Activated CD4-positive, alpha-beta T cell treated with anti-CD3 and anti-CD28 coated beads, Interleukin-2, Interleukin-6, amounts not matched to agents 100 ng/mL and 50 ng/mL, durations not matched to agents 16 hours and 8 hours (primary cell): ENCODE data around the gene LEKR1.
A peak's percentile ranks its signal among the peaks of the same experiment; 100 is the strongest.
"Not testable (repeated sequence)": the region's sequence is repeated elsewhere in the genome, so short reads cannot be mapped to it uniquely, and the experiment has no call there.

Source experiments
- DNase-seq: peaks from one replicate; pipeline ENCODE4 v3.0.0-alpha.2; 2020

LEKR1 gene

DNA sequence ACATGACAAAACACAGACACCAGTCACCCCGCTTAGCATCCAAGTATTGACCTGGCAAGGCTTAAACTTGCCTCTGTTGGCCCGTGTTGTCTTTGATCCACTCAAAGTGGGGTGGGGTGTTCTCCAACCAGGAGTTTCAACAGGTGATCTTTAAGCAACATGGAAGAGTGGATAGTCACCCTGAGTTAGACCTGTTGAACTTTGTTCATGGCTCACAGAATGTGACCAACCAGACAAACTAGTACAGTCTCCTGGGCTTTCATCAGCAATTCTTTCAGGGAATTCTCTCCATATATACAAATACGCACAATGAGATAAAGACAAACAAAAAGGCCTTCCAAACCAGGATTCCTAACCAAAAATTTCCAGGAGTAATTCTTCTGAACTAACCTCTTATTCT lies 11.9 kb downstream of the LEKR1 start:
- DNase-seq = no peak

DNA sequence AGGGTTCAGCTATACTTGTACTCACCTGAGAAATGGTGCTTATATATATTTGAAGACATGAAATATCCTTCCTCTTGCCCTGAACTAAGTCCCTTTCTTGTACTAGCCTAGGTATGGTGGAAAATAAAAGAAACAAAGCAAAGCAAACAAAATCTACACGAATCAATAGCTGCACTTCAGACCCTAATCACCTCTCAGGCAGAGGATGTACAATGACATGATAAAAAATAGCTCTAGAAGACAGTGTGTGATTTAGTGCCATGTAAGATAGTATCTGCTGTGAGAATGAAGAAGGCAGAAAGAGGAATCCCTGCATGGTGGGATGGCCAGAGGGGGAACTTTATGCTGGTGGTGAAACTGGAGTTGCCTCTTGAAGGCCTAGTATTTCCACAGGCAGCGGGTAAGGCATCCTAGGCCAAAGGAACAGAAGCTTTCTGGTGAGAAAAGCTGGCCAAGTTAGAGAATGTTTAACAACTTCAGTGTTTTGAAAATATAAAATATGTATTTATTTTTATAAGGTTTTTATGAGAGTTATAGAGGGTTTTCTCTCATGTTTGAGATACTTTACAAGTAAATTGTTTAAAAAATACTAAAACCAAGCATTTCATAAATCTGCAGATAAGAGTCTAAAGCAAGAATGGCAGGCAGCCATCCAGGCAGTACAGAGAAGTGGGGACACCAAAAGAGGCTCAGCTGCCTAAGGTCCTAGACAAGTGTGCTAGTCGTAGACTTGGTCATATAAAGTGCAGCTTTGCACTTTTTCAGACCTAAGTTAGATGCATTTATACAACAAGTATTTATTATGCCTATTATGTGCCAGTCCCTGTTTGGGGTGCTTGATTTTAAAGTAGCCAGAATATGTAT lies 14.9 kb downstream of the LEKR1 start:
- no peak for DNase-seq

DNA sequence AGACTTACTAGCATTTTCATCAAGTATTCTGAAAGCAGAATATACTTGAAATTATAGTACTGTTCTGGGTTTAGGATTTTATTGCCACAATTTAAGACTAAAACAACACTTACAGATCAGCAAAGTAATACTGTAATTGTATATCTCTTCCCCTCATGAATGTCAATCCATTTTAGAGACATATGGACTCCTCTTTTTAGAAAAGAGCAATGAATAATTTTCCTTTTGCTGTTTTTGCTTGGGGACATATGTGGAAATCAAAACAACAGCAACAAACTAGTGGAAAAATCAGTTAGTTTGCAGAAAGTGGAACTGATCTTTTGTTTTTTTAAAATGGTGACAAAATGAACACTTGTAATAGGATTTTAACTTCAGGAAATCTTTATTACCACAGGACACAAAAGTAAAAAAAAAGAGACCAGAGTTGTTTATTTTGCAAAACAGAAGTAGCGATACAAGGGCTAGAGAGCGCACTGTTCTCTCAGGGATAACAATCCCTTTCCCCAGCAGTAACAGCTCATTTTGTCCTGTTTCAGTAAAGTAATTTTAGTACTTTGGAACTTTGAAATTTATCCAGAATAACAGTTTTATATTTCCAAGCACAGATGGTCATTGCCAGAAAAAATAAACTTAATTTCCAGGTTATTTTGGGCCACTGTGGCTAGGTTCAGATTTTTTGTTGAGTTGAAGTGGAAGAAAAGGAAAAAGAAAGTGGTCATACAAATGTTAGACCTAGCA lies 17.1 kb downstream of the LEKR1 start:
- DNase-seq = no peak

DNA sequence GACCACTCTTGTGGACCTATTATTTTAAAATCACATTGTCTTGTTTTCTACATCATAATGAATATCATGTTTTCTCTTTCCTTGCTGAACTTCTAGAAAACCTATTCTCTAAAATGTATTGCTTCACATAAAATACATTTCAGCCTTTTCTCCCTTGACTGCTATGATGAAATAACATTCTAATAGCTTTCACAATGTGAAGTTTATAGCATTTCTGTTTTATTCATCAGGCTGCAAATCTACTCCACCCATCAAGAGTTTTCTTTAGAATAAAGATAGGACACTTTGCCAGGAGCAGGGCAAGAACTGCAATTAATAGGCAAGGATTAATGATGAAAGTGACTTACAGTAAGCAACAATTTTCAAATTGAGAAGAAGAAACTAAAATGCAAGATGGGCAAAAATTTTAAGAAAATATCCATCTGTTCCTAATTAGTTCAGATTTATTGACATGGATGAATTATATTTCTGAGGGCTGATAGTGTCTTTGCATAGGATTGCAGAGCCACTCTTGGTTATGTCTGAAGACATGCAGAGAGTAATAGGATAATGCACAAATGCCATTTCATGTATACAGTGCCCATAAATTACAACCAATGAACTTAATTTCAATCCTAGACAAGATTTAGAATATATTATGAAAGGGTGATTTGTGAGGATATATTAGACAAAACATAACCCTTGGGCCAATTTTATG lies 21.7 kb downstream of the LEKR1 start:
- DNase-seq = no peak

DNA sequence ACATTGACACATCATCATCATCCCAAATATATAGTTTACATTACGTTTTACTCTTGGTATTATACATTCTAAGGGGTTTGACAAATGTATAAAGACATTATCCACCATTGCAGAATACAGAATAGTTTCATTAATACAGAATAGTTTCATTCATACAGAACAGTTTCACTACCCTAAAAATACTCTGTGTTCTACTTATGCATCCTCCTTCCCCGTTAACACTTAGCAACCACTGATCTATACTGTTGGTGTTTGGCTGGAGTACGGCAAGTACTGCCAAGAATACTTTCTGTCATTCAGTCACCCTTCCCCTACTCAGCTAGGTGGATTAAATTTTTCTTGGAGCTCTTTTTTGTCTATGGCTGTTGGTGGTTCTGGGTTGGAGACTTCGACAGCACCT lies 33.4 kb downstream of the LEKR1 start:
- DNase-seq = no peak

DNA sequence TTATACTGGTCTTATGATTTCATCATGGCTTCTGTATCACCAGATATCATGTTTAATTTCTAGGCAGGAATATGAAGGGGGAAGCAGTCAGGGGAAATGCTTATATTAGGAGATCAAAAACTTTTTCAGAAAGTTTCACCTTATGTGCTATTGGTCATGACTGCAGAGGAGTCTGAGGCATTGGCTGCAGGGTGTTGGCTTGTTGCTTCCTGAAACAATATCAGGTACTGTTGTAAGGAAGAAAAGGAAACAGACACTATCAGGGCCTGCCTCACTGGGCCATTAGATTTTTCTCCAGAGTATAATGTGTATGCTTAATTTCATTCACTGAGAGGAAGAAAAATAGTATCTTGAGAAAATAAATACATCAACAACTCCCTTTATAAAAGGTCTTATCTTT lies 34.7 kb downstream of the LEKR1 start:
- DNase-seq = no peak

DNA sequence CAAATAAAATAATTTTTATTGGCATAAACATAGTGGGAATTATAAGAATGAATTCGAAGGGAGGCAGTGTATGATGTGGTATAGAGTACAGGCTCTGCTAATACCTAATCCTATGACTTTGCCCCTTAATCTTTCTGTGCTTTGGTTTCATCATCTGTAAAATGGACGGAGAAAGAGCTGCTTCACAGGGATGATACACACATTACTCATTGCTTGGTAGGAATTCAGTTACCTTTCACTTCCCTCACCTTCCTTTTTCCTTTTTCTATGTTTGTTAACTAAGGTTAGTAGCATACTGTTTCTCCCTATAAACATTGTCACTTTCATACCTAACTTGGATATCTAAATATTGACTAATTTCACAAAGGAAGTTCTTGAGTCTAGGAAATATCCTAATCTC lies 36.2 kb downstream of the LEKR1 start:
- DNase-seq = no peak

GRCh38 chr3:156865732-156866131 lies 39.6 kb downstream of the LEKR1 start:
- no peak for DNase-seq

- DNase-seq = peak; percentile 35
These were observed 41.0 kb downstream of the LEKR1 start for GRCh38 chr3:156867174-156867573.

DNA sequence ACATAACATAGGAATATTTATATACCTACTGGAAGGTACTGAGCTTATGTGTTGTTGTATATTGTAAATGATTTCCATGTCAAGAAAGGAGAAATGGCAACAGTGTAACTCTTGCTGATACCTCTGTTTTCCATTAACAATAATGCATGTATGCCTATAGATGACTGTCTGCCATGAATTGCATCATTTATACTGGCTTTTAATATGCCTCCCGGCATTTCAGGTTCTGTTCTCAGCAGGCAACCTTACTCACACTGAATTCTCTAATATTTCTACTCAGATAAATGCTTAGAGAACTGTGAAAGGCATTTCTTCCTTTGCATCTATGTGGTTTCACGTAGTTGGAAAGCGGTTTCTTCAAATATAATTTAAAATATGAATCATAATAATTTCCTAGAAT lies 41.8 kb downstream of the LEKR1 start:
- DNase-seq = no peak

- no peak for DNase-seq
These were observed 47.8 kb downstream of the LEKR1 start for GRCh38 chr3:156873906-156874305.

DNA sequence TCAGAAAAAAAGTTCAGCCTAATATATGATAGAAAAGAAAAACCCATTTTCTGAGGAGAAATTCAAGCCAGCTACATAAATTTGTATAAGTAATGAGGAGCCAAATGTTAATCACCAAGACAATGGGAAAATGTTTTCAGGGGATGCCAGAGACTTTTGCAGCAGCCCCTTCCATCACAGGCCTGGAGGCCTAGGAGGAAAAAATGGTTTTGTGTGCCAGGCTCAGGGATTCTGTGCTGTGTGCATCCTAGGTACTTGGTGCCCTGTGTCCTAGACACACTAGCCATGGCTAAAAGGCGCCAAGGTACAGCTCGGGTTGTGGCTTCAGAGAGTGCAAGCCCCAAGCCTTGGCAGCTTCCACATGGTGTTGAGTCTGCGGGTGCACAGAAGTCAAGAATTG lies 53.3 kb downstream of the LEKR1 start:
- DNase-seq = not testable (repeated sequence)

GRCh38 chr3:156885761-156886160 lies 59.6 kb downstream of the LEKR1 start:
- DNase-seq = no peak

GRCh38 chr3:156888176-156888575 lies 62.0 kb downstream of the LEKR1 start:
- DNase-seq = no peak

- no peak for DNase-seq
These were observed 62.4 kb downstream of the LEKR1 start for GRCh38 chr3:156888576-156888975.

DNA sequence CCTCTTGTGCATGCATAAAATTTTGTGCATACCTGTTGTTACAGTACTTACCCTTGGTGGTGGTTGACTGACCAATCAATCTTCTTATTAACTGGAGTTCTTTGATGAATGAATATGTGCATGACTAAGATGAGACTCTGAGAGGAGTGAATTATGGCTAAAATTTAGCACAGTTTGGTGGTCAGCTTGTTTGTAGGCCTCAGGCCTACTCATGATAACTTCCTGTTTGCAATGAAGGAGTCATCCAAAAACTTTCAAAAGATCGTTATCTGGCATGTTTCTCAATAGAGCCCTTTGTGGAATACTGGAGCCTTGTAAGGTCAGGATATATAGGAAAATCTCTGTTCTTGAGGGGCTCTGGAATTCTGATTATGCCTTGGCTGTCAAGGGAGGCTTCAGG lies 66.5 kb downstream of the LEKR1 start:
- no peak for DNase-seq

- DNase-seq = not testable (repeated sequence)
These were observed 69.2 kb downstream of the LEKR1 start for GRCh38 chr3:156895374-156895773.

DNA sequence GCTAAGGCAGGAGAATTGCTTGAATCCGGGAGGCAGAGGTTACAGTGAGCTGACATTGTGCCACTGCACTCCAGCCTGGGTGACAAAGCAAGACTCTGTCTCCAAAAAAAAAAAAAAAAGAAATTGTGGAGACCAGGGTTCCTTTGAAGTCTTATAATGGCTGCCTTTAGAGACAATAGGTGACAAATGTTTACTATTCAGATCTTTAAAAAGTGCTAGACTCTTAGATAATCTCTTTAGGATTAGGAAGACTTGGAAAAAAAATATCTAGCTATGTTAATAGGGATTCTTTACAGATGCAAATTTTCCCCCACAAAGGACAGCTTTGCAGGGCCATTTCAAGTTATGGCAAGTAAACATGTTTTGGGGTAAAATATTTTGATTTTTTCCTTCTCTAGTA lies 71.7 kb downstream of the LEKR1 start:
- not testable (repeated sequence) for DNase-seq

GRCh38 chr3:156898296-156898880 lies 72.2 kb downstream of the LEKR1 start:
- no peak for DNase-seq

GRCh38 chr3:156899951-156900350 lies 73.8 kb downstream of the LEKR1 start:
- DNase-seq = no peak

GRCh38 chr3:156902916-156903315 lies 76.8 kb downstream of the LEKR1 start:
- DNase-seq = no peak

DNA sequence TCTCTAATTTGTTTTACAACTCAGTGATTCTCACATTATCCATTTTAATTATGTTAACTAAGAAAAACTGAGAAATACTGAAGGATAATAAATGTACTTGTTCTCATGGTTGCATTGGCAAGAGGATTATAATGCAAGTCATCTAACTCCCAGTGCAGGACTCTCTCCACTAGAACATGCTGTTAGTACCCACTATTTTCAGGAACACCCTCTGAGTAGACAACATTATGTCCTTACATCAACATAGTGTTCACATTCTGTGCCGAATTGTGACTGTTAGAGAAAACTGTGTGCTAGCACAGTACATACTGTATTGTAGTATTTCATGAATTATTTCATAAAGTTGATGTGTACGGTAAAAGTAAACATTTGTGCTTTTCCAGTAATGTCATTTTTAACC lies 80.1 kb downstream of the LEKR1 start:
- DNase-seq = no peak

- DNase-seq = no peak
These were observed 82.2 kb downstream of the LEKR1 start for GRCh38 chr3:156908398-156908797.
